Measurements from ENCODE around the gene TULP3.
"Not testable (repeated sequence)": the region's sequence is repeated elsewhere in the genome, so short reads cannot be mapped to it uniquely, and the experiment has no call there.

Gene TULP3, protein sequence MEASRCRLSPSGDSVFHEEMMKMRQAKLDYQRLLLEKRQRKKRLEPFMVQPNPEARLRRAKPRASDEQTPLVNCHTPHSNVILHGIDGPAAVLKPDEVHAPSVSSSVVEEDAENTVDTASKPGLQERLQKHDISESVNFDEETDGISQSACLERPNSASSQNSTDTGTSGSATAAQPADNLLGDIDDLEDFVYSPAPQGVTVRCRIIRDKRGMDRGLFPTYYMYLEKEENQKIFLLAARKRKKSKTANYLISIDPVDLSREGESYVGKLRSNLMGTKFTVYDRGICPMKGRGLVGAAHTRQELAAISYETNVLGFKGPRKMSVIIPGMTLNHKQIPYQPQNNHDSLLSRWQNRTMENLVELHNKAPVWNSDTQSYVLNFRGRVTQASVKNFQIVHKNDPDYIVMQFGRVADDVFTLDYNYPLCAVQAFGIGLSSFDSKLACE

GRCh38 chr12:2890388-2891239 lies at the start of gene TULP3:
Gene TULP3, plus strand, starts transcription at chr12:2890891. Its CDS starts 57 bp downstream, at chr12:2890948.
- peak; percentile 95 for DNase-seq (ENCODE audit: low read depth)

DNA sequence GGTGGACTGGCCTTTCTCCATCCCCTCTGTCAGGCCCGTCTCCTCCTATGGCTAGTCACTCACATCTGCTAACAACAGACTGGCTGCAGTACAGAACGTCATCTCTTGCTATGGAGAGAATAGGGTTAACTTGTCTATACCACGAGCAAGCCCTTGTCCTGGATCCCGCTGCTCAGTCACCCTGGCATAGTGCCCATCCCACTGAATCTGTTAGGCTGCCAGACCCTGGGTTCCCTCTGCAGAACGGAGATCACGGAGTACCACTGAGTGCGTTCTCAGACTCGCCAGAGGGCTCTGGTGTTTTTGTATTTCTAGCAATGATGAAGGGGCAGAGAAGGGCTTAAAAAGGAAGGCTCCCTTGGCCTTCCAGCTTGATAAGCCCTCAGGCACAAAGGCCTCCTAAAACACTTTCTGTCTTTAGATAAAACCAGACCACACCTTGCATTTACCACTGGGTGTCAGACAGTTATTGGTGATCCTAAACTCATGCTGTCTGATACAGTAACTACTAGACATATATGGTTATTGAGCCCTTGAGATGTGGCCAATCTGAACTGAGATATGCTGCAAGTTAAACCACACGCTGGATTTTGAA lies 49.5 kb upstream of the TULP3 start:
- no peak for DNase-seq (ENCODE audit: low read depth)

DNA sequence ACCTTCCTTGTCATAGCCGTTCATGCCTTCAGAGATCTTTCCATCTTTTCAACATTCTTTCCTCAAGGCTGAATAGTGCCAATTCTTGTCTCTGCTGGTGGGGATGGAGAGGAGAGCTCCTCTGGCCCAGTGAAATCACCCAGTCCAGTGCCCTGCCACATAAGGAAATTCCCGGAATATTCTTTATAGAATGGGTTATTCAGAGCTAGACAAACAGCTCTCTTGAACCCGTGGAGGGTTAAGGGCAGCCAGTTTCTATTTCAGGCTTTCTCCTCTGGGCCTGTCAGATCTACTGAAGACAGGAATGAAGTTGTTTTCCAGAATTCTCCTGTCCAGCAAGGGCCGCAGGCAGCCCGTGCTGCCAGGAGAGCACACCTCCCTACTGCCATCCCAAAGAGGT lies 47.7 kb upstream of the TULP3 start:
- no peak for DNase-seq (ENCODE audit: low read depth)

DNA sequence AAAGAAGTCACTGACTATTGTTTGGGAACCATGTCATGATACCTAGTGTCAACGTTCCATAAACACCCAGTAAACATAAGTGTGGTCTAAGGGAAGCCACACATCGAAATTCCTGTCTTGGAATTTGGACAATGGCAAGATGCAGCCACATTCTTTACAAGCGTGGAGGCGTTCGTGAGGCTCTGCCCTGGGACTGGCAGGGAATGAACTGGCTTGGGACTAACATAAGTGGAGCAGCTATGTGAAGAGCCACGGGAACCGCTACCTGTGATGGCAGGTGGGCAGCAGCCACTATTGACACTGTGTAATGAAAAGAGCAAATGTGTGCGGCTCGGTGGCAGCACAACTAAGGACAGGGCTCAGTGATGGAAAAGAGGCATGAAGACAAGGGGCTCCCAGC lies 45.9 kb upstream of the TULP3 start:
- DNase-seq (ENCODE audit: low read depth): no peak

- no peak for DNase-seq (ENCODE audit: low read depth)
Observed at GRCh38 chr12:2845280-2845679, 45.4 kb upstream of the TULP3 start.

DNA sequence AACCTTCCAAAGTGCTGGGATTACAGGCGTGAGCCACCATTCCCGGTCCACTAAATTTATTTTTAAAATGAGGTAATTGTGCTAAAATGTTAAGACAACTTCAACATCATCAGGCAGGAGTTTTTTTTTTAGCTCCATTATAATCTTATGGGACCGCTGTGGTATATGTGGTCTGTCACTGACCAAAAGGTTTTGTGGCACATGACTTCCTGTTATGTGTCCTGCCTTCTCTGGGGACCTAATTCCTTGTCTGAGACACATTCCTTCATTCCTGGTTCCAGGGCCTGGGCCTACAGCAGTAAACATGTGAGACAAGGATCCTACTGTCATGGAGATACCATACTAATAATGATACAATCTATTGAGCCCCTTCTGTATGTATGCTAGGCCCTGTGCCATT lies 38.8 kb upstream of the TULP3 start:
- no peak for DNase-seq (ENCODE audit: low read depth)

GRCh38 chr12:2853626-2854025 lies 37.1 kb upstream of the TULP3 start:
- peak; percentile 37 for DNase-seq (ENCODE audit: low read depth)

DNA sequence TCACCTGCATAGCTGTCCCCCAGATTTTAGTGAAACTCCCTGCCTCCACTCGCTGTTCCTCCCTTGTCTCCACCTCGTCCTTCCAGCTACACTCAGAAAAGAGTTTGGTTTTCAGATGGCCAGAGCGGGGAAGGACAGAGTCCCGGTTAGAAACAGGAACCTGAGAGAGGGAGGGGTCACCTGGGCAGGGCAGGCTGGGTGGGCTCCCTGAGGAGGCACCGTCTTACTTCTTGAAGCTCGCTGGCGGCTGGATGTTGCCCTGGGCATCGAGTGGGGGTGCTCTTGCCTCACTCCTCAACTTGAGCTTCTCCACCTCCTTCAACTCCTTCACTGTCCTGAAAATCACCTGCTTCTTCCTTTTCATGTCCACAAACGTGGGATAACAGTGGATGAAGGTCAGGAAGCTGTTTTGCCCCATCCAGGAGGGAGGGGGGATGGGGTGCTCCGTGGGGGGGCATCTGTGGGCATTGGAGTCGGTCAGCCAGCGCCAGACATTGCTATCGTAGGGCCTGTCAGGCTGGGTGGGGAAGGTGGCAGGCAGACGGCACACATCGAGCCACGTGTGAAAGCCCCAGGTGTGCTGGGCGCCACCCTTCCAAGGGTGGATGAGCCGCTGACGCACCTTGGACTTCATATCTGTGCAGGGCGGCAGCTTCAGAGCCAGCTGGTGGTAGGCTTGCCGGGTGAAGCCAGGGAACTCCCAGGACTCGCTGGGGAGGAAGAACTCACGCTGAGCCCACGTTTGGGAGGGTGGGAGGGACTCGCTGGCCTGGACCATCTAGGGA lies 35.8 kb upstream of the TULP3 start:
- DNase-seq (ENCODE audit: low read depth): no peak

GRCh38 chr12:2855546-2855945 lies 35.1 kb upstream of the TULP3 start:
- DNase-seq (ENCODE audit: low read depth): no peak

- no peak for DNase-seq (ENCODE audit: low read depth)
Observed at GRCh38 chr12:2856051-2856450, 34.6 kb upstream of the TULP3 start.

- no peak for DNase-seq (ENCODE audit: low read depth)
Observed at GRCh38 chr12:2857021-2857431, 33.7 kb upstream of the TULP3 start, which contains the start of gene TEX52. Gene TEX52, minus strand, starts transcription at chr12:2857039. Its CDS starts 13 bp downstream, at chr12:2857026.

GRCh38 chr12:2857576-2857975 lies 33.1 kb upstream of the TULP3 start:
- DNase-seq (ENCODE audit: low read depth): no peak

DNA sequence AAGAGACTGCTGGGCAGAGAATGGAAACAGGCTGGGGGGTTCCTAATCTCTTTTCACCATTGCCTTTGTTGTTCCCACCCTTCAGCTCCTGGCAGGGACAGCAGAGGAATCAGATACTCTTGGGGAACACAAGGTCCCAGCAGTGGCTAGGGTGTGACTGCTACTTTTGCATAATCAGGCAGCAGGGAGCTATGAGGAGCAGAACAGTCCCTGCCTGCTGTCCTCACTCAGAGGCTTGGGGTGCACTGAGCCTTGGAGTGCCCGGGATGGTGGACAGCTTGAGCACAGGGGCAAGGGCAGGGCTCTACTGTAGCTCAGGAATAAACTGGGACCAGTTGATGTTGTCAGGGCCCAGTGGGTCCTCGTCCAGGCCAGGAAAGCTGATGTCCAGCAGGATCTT lies 32.4 kb upstream of the TULP3 start:
- no peak for DNase-seq (ENCODE audit: low read depth)

- DNase-seq (ENCODE audit: low read depth): no peak
Observed at GRCh38 chr12:2858944-2859421, 31.7 kb upstream of the TULP3 start.

GRCh38 chr12:2860170-2860569 lies 30.5 kb upstream of the TULP3 start:
- no peak for DNase-seq (ENCODE audit: low read depth)

GRCh38 chr12:2862876-2863275 lies 27.8 kb upstream of the TULP3 start:
- no peak for DNase-seq (ENCODE audit: low read depth)

- DNase-seq (ENCODE audit: low read depth): not testable (repeated sequence)
Observed at GRCh38 chr12:2863402-2863801, 27.3 kb upstream of the TULP3 start.

GRCh38 chr12:2864198-2864597 lies 26.5 kb upstream of the TULP3 start:
- no peak for DNase-seq (ENCODE audit: low read depth)

GRCh38 chr12:2868986-2869632 lies 21.6 kb upstream of the TULP3 start:
- DNase-seq (ENCODE audit: low read depth): not testable (repeated sequence)

- peak; percentile 26 for DNase-seq (ENCODE audit: low read depth)
Observed at GRCh38 chr12:2876431-2877046, 14.2 kb upstream of the TULP3 start.
